Measurements from ENCODE around the gene TAAR5.
"Not testable (repeated sequence)": the region's sequence is repeated elsewhere in the genome, so short reads cannot be mapped to it uniquely, and the experiment has no call there.

Gene TAAR5

GRCh38 chr6:132589454-132589853 lies at the start of gene TAAR5:
Gene TAAR5, minus strand, starts transcription at chr6:132589741. Its CDS starts 55 bp downstream, at chr6:132589686.
- DNase-seq (ENCODE audit: low read depth), result no peak

- not testable (repeated sequence) for DNase-seq (ENCODE audit: low read depth)
Measured at GRCh38 chr6:132637135-132637534, 47.6 kb upstream of the TAAR5 start.

GRCh38 chr6:132635906-132636305 lies 46.4 kb upstream of the TAAR5 start:
- DNase-seq (ENCODE audit: low read depth), result not testable (repeated sequence)

- DNase-seq (ENCODE audit: low read depth), result not testable (repeated sequence)
Measured at GRCh38 chr6:132635288-132635687, 45.7 kb upstream of the TAAR5 start.

GRCh38 chr6:132634796-132635195 lies 45.3 kb upstream of the TAAR5 start:
- DNase-seq (ENCODE audit: low read depth), result no peak

- no peak for DNase-seq (ENCODE audit: low read depth)
Measured at GRCh38 chr6:132633362-132633761, 43.8 kb upstream of the TAAR5 start.

GRCh38 chr6:132624175-132624574 lies 34.6 kb upstream of the TAAR5 start, which contains the start of gene TAAR2:
Gene TAAR2, minus strand, starts transcription at chr6:132624275. Its CDS starts 0 bp downstream, at chr6:132624275.
- DNase-seq (ENCODE audit: low read depth), result no peak

GRCh38 chr6:132623106-132623845 lies 33.7 kb upstream of the TAAR5 start:
- no peak for DNase-seq (ENCODE audit: low read depth)

GRCh38 chr6:132616677-132617076 lies 27.1 kb upstream of the TAAR5 start:
- no peak for DNase-seq (ENCODE audit: low read depth)

GRCh38 chr6:132614554-132614953 lies 25.0 kb upstream of the TAAR5 start:
- DNase-seq (ENCODE audit: low read depth), result no peak

- DNase-seq (ENCODE audit: low read depth), result no peak
Measured at GRCh38 chr6:132612449-132613108, 23.0 kb upstream of the TAAR5 start.

- no peak for DNase-seq (ENCODE audit: low read depth)
Measured at GRCh38 chr6:132611616-132612015, 22.1 kb upstream of the TAAR5 start.

GRCh38 chr6:132607544-132608233 lies 18.1 kb upstream of the TAAR5 start:
- DNase-seq (ENCODE audit: low read depth), result no peak

GRCh38 chr6:132604635-132605152 lies 15.2 kb upstream of the TAAR5 start:
- no peak for DNase-seq (ENCODE audit: low read depth)

- not testable (repeated sequence) for DNase-seq (ENCODE audit: low read depth)
Measured at GRCh38 chr6:132600900-132601299, 11.4 kb upstream of the TAAR5 start.

- no peak for DNase-seq (ENCODE audit: low read depth)
Measured at GRCh38 chr6:132598473-132598872, 8.9 kb upstream of the TAAR5 start.

GRCh38 chr6:132596201-132596600 lies 6.7 kb upstream of the TAAR5 start:
- DNase-seq (ENCODE audit: low read depth), result no peak

GRCh38 chr6:132592855-132593254 lies 3.3 kb upstream of the TAAR5 start:
- DNase-seq (ENCODE audit: low read depth), result no peak

GRCh38 chr6:132590362-132590761 lies 821 bp upstream of the TAAR5 start:
- no peak for DNase-seq (ENCODE audit: low read depth)

GRCh38 chr6:132587424-132587823 lies 2.1 kb downstream of the TAAR5 start:
- no peak for DNase-seq (ENCODE audit: low read depth)

- DNase-seq (ENCODE audit: low read depth), result no peak
Measured at GRCh38 chr6:132584698-132585097, 4.8 kb downstream of the TAAR5 start.

- DNase-seq (ENCODE audit: low read depth), result no peak
Measured at GRCh38 chr6:132571774-132572173, 17.8 kb downstream of the TAAR5 start.

All from GM04503 (cell line).